Renal pelvis (tissue), 4 donors: ENCODE measurements around the gene SPRED3. TPM values are rescaled to one million over a fixed set of nuclear protein-coding genes. Genes with fewer than 3 reads are reported as not detected.

Experiments used
- DNase-seq: peaks from one replicate; pipeline ENCODE4 v3.0.0-alpha.2; 2013
- polyA plus RNA-seq, 3 donors: library from polyadenylated mRNA; unstranded; fragments of 120-200 nt; gene quantifications; one replicate each; pipeline ENCODE4 v1.2.1, GENCODE V29; 2013; ENCODE audit not compliant: insufficient read length in 3 of 3

SPRED3 gene
- polyA plus RNA-seq, 3 donors: 1.2 to 1.5 (median 1.4) TPM

DNA sequence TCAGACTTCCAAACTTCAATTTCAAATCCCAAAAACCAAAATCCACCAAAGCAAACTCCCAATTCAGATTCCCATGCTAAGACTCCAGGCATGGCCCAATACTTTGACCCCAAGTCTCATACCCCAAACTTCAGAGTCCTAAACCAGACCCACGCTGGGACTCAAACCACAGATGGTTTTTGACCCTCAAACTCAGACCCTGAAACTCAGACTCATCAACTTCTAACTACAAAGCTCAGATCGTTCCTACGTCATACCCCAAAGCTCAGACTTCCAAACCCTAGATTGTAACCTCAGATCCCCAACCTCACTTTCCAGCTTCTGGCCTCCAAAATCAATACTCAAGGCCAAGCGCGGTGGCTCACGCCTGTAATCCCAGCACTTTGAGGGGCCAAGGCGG is 56.9 kb downstream of the SPRED3 start:
- DNase-seq: no peak

DNA sequence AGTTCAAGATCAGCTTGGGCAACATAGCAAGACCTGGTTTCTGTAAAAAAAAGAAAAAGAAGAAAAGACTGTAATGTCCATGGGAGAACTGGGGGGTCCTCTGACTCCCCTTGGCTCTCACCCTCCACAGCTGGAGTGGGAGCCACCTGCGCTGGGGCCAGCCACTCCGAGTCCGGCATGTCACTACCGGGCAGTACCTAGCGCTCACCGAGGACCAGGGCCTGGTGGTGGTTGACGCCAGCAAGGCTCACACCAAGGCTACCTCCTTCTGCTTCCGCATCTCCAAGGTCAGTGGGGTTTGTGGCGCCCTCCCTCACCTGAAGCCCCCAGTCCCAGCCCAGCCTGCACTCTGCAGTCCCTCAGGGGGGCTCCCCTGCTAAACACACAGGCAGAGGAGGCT is 59.7 kb downstream of the SPRED3 start:
- DNase-seq: no peak

Other genes with a start within 250 kb of the SPRED3 start
- gene DPF1, start 164.5 kb upstream of the SPRED3 start, polyA plus RNA-seq: 1 to 10 TPM; 1.2 to 2.9 (median 2.0) TPM
- gene PPP1R14A, start 132.3 kb upstream of the SPRED3 start, polyA plus RNA-seq: 10 to 100 TPM in 1 of 3 donors, 1 to 10 TPM in 2; 6.9 to 10.6 (median 8.6) TPM
- gene SPINT2, start 124.1 kb upstream of the SPRED3 start, polyA plus RNA-seq: 100 to 1,000 TPM; 371 to 385 (median 383) TPM
- gene C19orf33, start 84.4 kb upstream of the SPRED3 start, polyA plus RNA-seq: 10 to 100 TPM; 10.6 to 11.1 (median 10.9) TPM
- 10 to 100 TPM; 35.4 to 45.4 (median 40.4) TPM for gene YIF1B, start 72.8 kb upstream of the SPRED3 start, polyA plus RNA-seq
- 1 to 10 TPM; 3.0 to 4.4 (median 4.2) TPM for gene KCNK6, start 68.9 kb upstream of the SPRED3 start, polyA plus RNA-seq
- gene CATSPERG, start 52.9 kb upstream of the SPRED3 start, polyA plus RNA-seq: 10 to 100 TPM in 1 of 3 donors, 1 to 10 TPM in 2; 3.7 to 12.1 (median 8.9) TPM
- 100 to 1,000 TPM; 167 to 187 (median 173) TPM for gene PSMD8, start 14.1 kb upstream of the SPRED3 start, polyA plus RNA-seq
- 1 to 10 TPM in 1 of 3 donors, under 1 TPM in 2; 0.81 to 1.7 (median 0.88) TPM for gene GGN, start 663 bp upstream of the SPRED3 start, polyA plus RNA-seq
- 10 to 100 TPM; 18.2 to 22.8 (median 19.1) TPM for gene FAM98C, start 14.4 kb downstream of the SPRED3 start, polyA plus RNA-seq
- under 1 TPM; 0.81 to 0.96 (median 0.84) TPM for gene RASGRP4, start 37.5 kb downstream of the SPRED3 start, polyA plus RNA-seq
- 1 to 10 TPM; 5.1 to 6.6 (median 5.2) TPM for gene RYR1, start 45.0 kb downstream of the SPRED3 start, polyA plus RNA-seq
- 1 to 10 TPM; 2.6 to 5.6 (median 4.7) TPM for gene MAP4K1, start 229.3 kb downstream of the SPRED3 start, polyA plus RNA-seq
- 100 to 1,000 TPM; 334 to 353 (median 345) TPM for gene EIF3K, start 230.5 kb downstream of the SPRED3 start, polyA plus RNA-seq